Measurements from ENCODE around the gene PWWP2B.
"Not testable (repeated sequence)": the region's sequence is repeated elsewhere in the genome, so short reads cannot be mapped to it uniquely, and the experiment has no call there.

DNA sequence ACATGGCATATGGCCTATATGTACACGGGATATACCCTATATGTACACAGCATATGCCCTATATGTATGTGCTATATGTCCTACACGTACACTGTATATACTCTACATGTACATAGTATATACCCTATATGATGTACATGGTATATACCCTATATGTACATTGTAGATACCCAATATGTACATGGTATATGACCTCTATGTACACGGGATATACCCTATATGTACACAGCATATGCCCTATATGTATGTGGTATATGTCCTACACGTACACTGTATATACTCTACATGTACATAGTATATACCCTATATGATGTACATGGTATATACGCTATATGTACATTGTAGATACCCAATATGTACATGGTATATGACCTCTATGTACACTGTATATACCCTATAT lies 38.3 kb downstream of the PWWP2B start:
- TF ChIP-seq, protein P1, sequence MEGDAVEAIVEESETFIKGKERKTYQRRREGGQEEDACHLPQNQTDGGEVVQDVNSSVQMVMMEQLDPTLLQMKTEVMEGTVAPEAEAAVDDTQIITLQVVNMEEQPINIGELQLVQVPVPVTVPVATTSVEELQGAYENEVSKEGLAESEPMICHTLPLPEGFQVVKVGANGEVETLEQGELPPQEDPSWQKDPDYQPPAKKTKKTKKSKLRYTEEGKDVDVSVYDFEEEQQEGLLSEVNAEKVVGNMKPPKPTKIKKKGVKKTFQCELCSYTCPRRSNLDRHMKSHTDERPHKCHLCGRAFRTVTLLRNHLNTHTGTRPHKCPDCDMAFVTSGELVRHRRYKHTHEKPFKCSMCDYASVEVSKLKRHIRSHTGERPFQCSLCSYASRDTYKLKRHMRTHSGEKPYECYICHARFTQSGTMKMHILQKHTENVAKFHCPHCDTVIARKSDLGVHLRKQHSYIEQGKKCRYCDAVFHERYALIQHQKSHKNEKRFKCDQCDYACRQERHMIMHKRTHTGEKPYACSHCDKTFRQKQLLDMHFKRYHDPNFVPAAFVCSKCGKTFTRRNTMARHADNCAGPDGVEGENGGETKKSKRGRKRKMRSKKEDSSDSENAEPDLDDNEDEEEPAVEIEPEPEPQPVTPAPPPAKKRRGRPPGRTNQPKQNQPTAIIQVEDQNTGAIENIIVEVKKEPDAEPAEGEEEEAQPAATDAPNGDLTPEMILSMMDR (IDR thresholded peaks at IDR 0.05), result not testable (repeated sequence)
- TF ChIP-seq POLR2AphosphoS5 (IDR thresholded peaks at IDR 0.05), result not testable (repeated sequence)

All from sigmoid colon (tissue), 4 donors.